Femur (tissue), 1 donor: ENCODE measurements around the gene DLK1.
A peak's percentile ranks its signal among the peaks of the same experiment; 100 is the strongest.

Experiments used
- DNase-seq: peaks from one replicate; pipeline ENCODE4 v3.0.0-alpha.2; 2017

Gene DLK1

DNA sequence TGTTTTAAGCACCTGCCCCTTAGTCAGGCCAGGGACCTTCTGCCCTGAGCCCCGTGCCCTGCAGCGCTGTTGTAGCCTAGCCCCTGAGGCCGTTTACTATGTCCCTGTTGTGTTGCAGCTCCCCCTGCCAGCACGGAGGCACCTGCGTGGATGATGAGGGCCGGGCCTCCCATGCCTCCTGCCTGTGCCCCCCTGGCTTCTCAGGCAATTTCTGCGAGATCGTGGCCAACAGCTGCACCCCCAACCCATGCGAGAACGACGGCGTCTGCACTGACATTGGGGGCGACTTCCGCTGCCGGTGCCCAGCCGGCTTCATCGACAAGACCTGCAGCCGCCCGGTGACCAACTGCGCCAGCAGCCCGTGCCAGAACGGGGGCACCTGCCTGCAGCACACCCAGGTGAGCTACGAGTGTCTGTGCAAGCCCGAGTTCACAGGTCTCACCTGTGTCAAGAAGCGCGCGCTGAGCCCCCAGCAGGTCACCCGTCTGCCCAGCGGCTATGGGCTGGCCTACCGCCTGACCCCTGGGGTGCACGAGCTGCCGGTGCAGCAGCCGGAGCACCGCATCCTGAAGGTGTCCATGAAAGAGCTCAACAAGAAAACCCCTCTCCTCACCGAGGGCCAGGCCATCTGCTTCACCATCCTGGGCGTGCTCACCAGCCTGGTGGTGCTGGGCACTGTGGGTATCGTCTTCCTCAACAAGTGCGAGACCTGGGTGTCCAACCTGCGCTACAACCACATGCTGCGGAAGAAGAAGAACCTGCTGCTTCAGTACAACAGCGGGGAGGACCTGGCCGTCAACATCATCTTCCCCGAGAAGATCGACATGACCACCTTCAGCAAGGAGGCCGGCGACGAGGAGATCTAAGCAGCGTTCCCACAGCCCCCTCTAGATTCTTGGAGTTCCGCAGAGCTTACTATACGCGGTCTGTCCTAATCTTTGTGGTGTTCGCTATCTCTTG, 7.6 kb downstream of the DLK1 start:
- peak; percentile 11 for DNase-seq

- no peak for DNase-seq
Measured at GRCh38 chr14:100735271-100735670, 8.6 kb downstream of the DLK1 start.

GRCh38 chr14:100736269-100737180, 9.8 kb downstream of the DLK1 start:
- DNase-seq: peak; percentile 40

DNA sequence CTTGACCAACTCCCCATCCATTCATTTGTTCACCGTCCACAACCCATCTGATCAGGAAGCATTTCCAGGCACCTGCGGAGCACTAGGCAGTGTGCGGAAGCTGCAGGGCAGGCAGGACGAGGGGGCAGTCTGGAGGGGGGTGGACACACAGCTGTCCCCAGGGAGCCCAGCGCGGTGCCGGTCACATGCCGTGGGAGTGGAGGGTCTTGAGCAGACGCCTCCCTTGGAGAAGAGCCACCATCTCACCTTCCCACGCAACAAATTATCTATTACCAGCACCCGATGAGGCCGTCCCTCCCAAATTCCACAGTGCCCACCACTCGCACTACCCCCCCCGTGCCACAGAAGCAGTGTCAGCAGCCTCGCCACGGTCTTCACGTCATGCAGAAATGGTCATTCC, 10.8 kb downstream of the DLK1 start:
- no peak for DNase-seq

DNA sequence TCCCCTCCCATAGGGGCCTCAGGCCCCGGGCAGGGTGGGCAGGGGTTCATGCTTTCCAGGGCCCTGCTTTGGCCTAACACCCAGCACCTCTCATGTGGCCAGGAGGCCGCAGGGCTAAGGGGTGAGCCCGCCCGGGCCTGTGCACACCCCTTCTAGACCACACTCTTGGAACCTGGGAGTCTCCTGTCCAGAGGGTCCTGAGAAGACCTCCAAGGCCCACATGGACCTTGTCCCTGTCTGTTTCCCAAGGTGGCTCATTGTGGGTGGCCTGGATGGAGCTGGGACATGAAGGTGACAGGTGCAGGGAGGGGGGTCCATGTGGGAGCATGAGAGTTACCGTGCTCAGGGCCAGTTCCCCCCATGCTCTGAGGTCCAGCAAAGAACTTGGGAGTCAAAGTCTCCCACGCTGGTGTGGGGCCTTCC, 11.6 kb downstream of the DLK1 start:
- no peak for DNase-seq

GRCh38 chr14:100738704-100739131, 12.0 kb downstream of the DLK1 start:
- no peak for DNase-seq

GRCh38 chr14:100739306-100739705, 12.6 kb downstream of the DLK1 start:
- no peak for DNase-seq

GRCh38 chr14:100740196-100740825, 13.6 kb downstream of the DLK1 start:
- no peak for DNase-seq

- DNase-seq: no peak
Measured at GRCh38 chr14:100740929-100741328, 14.2 kb downstream of the DLK1 start.

GRCh38 chr14:100741966-100742365, 15.3 kb downstream of the DLK1 start:
- DNase-seq: no peak

DNA sequence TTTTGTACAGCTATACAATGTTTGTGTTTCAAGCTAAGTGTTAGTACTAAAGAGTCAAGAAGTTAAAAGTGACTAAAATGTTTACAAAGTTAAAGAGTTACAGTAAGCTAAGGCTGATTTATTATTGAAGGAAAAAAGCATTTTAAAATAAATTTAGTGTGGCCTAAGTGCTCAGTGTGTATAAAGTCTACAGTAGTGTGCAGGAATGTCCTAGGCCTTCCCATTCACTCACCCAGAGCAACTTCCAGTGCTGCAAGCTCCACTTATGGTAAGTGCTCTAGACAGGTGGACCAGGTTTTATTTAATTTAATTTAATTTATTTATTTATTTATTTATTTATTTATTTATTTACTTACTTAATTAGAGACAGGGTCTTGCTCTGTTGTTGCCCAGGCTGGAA, 19.6 kb downstream of the DLK1 start:
- DNase-seq: no peak

DNA sequence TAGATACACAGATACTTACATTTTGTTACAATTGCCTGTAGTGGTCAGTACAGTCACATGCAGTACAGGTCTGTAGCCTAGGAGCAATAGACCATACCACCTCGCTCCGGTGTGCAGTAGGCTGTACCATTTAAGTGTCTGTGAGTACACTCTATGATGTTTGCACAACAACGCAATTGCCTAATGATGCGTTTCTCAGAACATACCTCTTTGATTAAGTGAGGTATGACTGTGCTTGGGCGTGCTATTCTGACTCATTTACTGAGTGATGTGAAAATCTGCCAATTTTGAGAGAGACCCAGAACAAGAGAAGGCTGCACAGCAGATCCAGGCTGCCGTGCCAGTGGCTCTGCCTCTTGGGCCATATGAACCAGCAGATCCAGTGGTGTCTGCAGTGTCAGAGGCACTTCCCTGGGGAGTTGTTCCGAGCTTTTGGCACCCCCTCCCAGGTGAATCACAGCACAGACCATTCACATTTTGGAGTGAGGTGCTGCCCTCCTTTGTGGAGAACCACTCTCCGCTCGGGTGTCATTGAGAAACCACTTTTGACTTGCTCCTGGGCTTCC, 20.4 kb downstream of the DLK1 start:
- no peak for DNase-seq

DNA sequence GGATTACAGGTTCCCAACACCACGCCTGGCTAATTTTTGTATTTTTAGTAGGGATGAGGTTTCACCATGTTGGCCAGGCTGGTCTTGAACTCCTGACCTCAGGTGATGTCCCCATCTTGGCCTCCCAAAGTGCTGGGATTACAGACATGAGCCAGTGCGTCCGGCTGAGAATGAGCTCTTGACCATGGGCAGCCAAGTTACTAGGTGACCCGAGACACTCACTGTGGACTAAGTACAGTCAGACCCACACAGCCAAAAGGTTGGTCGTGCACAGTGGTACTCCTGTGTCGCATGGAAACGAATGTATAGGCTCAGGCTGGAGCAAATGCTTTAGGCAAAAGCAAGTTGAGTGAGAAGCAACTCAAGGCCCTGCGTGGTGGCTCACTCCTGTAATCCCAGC, 21.0 kb downstream of the DLK1 start:
- DNase-seq: no peak

- no peak for DNase-seq
Measured at GRCh38 chr14:100748403-100748802, 21.7 kb downstream of the DLK1 start.

- DNase-seq: no peak
Measured at GRCh38 chr14:100748944-100749343, 22.3 kb downstream of the DLK1 start.

DNA sequence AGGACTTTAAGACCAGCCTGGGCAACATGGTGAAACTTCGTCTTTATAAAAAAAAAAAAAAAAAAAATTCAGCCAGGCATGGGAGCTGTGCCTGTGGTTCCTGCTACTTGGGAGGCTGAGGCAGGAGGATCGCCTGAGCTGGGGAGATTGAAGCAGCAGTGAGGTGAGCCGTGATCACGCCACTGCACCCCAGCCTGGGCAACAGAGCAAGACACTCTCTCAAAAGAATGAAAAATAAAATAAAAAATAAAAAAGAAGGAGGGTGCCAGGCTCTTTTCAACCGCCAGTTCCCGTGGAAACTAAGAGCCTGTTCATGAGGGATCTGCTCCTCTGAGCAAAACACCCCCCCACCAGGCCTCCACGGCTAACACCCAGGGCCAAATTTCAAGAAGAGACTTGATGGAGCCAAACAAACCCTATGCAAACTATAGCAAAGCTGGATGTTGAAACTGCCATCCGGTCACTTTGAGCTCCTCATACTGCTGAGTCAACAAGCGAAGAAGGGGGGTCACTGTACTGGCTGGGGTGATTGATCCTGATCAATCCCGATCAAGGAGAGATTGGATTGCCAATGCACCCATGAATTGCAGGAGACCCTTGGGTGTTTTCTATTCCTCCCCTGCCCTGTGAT, 23.4 kb downstream of the DLK1 start:
- DNase-seq: no peak

- no peak for DNase-seq
Measured at GRCh38 chr14:100750762-100751699, 24.3 kb downstream of the DLK1 start.

DNA sequence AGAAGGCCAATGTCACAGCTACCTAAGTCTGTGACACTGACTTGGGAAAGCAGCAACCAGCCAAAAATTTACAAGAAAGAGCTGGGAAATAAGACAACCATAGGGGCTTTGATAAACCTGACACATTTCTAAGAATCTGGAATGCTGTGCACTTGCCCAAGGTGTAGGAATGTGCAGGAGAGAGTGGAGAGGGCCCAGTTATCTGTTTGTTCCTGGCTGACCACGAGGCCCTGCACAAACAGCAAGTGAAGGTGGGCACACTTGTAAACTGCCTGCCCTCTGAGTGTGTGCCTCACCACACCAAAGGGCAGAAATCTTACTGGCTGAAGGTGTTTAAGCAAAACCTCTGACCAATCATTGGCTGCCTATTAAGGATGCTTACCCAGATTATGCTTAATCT, 27.3 kb downstream of the DLK1 start:
- DNase-seq: no peak

- no peak for DNase-seq
Measured at GRCh38 chr14:100755649-100756048, 29.0 kb downstream of the DLK1 start.

- no peak for DNase-seq
Measured at GRCh38 chr14:100761481-100761880, 34.8 kb downstream of the DLK1 start.

- DNase-seq: no peak
Measured at GRCh38 chr14:100762089-100762515, 35.4 kb downstream of the DLK1 start.
